HG02970 (cell line): ENCODE results near the gene DHRS7.

ENCODE experiments used
- ATAC-seq: cut with Tn5 transposase; IDR thresholded peaks from one replicate; pipeline ENCODE4 v1.9.1; 2021; ENCODE audit warnings: mild to moderate bottlenecking, moderate library complexity, moderate number of reproducible peaks; ENCODE audit not compliant: unreplicated experiment, low FRiP score

Gene DHRS7

GRCh38 chr14:60164712-60165546 is at the start of gene DHRS7:
Gene DHRS7, minus strand, starts transcription at chr14:60165398. Its CDS starts 89 bp downstream, at chr14:60165309.
- ATAC-seq = peak; percentile 90

GRCh38 chr14:60214415-60215126 is 49.4 kb upstream of the DHRS7 start:
- no peak for ATAC-seq

GRCh38 chr14:60214003-60214402 is 48.8 kb upstream of the DHRS7 start:
- no peak for ATAC-seq

GRCh38 chr14:60212503-60213371 is 47.5 kb upstream of the DHRS7 start:
- ATAC-seq = peak; percentile 96

- ATAC-seq = no peak
These were observed 46.0 kb upstream of the DHRS7 start for GRCh38 chr14:60211153-60211552.

- ATAC-seq = no peak
These were observed 45.5 kb upstream of the DHRS7 start for GRCh38 chr14:60210703-60211102.

- no peak for ATAC-seq
These were observed 41.8 kb upstream of the DHRS7 start for GRCh38 chr14:60206837-60207533.

- ATAC-seq = no peak
These were observed 41.1 kb upstream of the DHRS7 start for GRCh38 chr14:60206249-60206670.

GRCh38 chr14:60204843-60205774 is 39.9 kb upstream of the DHRS7 start:
- ATAC-seq = peak; percentile 35

GRCh38 chr14:60204104-60204842 is 39.1 kb upstream of the DHRS7 start:
- peak; percentile 73 for ATAC-seq

- ATAC-seq = no peak
These were observed 34.1 kb upstream of the DHRS7 start for GRCh38 chr14:60199321-60199720.

- ATAC-seq = no peak
These were observed 32.6 kb upstream of the DHRS7 start for GRCh38 chr14:60197629-60198303.

GRCh38 chr14:60196291-60196690 is 31.1 kb upstream of the DHRS7 start:
- ATAC-seq = no peak

GRCh38 chr14:60195179-60195810 is 30.1 kb upstream of the DHRS7 start:
- ATAC-seq = no peak

GRCh38 chr14:60189923-60190840 is 25.0 kb upstream of the DHRS7 start:
- no peak for ATAC-seq

GRCh38 chr14:60188696-60189095 is 23.5 kb upstream of the DHRS7 start:
- ATAC-seq = no peak
